ENCODE results near the gene MEGF11.

DNA sequence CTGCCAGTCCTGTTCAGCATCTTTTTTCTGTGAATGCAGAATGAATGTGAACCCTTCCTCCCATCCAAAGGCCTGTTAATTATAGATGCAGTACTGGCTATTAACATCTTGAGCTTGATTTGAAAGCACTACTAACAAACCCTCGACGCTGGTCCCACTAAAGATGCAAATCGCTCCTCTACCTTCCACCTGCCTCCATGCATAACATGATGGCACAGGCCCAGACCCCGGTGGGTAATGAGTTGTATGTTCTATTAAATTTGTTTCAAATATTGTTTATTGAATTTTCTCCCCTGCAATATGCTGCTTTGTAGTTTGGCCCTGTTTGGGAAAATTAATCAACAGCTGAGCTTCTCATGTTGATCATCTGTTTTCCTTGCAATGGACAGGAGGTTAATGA, 314.9 kb downstream of the MEGF11 start:
- TF ChIP-seq CTCF (IDR thresholded peaks at IDR 0.05), result no peak
- no peak for TF ChIP-seq POLR2A (IDR thresholded peaks at IDR 0.05)

Measured in Peyer's patch (tissue), 4 donors.